Esophagus muscularis mucosa (tissue), 4 donors: ENCODE measurements around the gene C19orf85.

Source experiments
- CTCF ChIP-seq, 3 experiments: fragments of 200-600 bp in 2 of 3; fragments of 450-650 bp in 1 of 3; sonication (generic) in 2 of 3; IDR thresholded peaks; one replicate each; pipeline ENCODE4 v1.5.1; 2017 to 2019; ENCODE audit warnings: antibody characterized with exemption in 3 of 3, mild to moderate bottlenecking in 2 of 3, moderate library complexity in 1 of 3
- EP300 ChIP-seq: sonication (generic); formaldehyde crosslinking; IDR thresholded peaks from one replicate; pipeline ENCODE4 v1.6.1; 2017; ENCODE audit warnings: antibody characterized with exemption
- POLR2A ChIP-seq: fragments of 450-650 bp; IDR thresholded peaks from one replicate; pipeline ENCODE4 v1.6.1; 2017; ENCODE audit warnings: antibody characterized with exemption, moderate library complexity, mild to moderate bottlenecking, low read depth
- POLR2AphosphoS5 ChIP-seq, 2 donors: sonication (generic); formaldehyde crosslinking; IDR thresholded peaks; one replicate each; pipeline ENCODE4 v1.6.1; 2017; ENCODE audit warnings: antibody characterized with exemption in 2 of 2

DNA sequence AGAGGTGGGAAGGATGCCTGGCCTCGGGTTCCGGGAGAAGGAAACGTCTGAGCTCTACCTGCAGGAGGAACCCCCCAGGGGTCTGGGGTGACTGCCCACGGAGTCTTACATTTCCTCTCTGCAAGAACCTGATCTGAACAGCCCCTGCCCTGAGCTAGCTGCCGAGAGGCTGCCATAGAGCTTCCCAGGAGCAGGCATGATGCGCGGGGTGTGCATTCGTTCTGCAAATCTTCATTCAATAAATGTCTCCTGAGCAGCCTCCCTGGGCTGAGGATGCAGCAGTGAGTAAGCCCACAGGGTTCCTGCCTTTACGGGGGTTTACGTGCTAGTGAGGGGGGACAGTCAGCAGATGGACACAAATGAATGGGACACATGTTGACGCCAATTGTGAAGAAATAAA, 19.9 kb downstream of the C19orf85 start:
- TF ChIP-seq CTCF (IDR thresholded peaks at IDR 0.05) (no peak), POLR2A (no peak), POLR2AphosphoS5 (IDR thresholded peaks at IDR 0.05) (no peak), EP300 (no peak)
